ENCODE data around the gene CARD9.

GRCh38 chr9:136316896-136317676 is 56.4 kb downstream of the CARD9 start:
- TF ChIP-seq CTCF (IDR thresholded peaks at IDR 0.05 in 8 of 11, conservative IDR thresholded peaks at IDR 0.05 in 3 of 11) (no peak), POLR2AphosphoS5 (IDR thresholded peaks at IDR 0.05) (no peak)
